ENCODE results near the gene PTDSS2. TPM values are rescaled to one million over a fixed set of nuclear protein-coding genes. Genes with fewer than 3 reads are reported as not detected.
"Not testable (repeated sequence)": the region's sequence is repeated elsewhere in the genome, so short reads cannot be mapped to it uniquely, and the experiment has no call there.

PTDSS2 gene
- total RNA-seq: 10 to 100 TPM; 21.0 to 42.7 (median 31.7) TPM

GRCh38 chr11:449889-450808 lies at the start of gene PTDSS2:
TSS of gene PTDSS2 (plus strand) at chr11:450279. CDS start at chr11:450456, 177 bp downstream.
- H3K27me3 ChIP-seq: no peaks in the 10 kb centered on the region

DNA sequence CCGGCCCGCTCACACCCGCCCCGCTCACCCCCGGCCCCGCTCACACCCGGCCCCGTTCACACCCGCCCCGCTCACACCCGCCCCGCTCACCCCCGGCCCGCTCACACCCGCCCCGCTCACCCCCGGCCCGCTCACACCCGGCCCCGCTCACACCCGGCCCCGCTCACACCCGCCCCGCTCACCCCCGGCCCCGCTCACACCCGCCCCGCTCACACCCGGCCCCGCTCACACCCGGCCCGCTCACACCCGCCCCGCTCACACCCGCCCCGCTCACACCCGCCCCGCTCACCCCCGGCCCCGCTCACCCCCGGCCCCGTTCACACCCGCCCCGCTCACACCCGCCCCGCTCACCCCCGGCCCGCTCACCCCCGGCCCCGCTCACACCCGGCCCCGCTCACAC lies 48.9 kb upstream of the PTDSS2 start:
- not testable (repeated sequence) for H3K9me3 ChIP-seq, H3K4me3 ChIP-seq, H3K27me3 ChIP-seq, H3K27ac ChIP-seq, DNase-seq
- peaks cover 0 to 42% (median 0%) of the 10 kb centered on the region in 3 donors for H3K36me3 ChIP-seq
- peaks cover 0 to 23% (median 9%) of the 10 kb centered on the region in 4 donors for H3K4me1 ChIP-seq

More at GRCh38 chr11:449889-450808, at the start of gene PTDSS2:
- H3K36me3 ChIP-seq: peaks cover 0 to 15% (median 0%) of the 10 kb centered on the region in 3 donors
- H3K9me3 ChIP-seq: no peaks in the 10 kb centered on the region
- peak; percentile 44 to 58 for TF ChIP-seq POLR2A (IDR thresholded peaks at IDR 0.05)
- TF ChIP-seq, protein P1, sequence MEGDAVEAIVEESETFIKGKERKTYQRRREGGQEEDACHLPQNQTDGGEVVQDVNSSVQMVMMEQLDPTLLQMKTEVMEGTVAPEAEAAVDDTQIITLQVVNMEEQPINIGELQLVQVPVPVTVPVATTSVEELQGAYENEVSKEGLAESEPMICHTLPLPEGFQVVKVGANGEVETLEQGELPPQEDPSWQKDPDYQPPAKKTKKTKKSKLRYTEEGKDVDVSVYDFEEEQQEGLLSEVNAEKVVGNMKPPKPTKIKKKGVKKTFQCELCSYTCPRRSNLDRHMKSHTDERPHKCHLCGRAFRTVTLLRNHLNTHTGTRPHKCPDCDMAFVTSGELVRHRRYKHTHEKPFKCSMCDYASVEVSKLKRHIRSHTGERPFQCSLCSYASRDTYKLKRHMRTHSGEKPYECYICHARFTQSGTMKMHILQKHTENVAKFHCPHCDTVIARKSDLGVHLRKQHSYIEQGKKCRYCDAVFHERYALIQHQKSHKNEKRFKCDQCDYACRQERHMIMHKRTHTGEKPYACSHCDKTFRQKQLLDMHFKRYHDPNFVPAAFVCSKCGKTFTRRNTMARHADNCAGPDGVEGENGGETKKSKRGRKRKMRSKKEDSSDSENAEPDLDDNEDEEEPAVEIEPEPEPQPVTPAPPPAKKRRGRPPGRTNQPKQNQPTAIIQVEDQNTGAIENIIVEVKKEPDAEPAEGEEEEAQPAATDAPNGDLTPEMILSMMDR (IDR thresholded peaks at IDR 0.05): peak in 1 of 6 experiments; percentile 27
- H3K27ac ChIP-seq: peak within 1 kb of the TSS; percentile 90 to 97 (median 93)
- H3K4me3 ChIP-seq: peak within 1 kb of the TSS; percentile 80 to 99 (median 93)
- peaks cover 0 to 34% (median 10%) of the 10 kb centered on the region in 4 donors for H3K4me1 ChIP-seq
- DNase-seq: peak; percentile 96 to 98 (median 97)

DNA sequence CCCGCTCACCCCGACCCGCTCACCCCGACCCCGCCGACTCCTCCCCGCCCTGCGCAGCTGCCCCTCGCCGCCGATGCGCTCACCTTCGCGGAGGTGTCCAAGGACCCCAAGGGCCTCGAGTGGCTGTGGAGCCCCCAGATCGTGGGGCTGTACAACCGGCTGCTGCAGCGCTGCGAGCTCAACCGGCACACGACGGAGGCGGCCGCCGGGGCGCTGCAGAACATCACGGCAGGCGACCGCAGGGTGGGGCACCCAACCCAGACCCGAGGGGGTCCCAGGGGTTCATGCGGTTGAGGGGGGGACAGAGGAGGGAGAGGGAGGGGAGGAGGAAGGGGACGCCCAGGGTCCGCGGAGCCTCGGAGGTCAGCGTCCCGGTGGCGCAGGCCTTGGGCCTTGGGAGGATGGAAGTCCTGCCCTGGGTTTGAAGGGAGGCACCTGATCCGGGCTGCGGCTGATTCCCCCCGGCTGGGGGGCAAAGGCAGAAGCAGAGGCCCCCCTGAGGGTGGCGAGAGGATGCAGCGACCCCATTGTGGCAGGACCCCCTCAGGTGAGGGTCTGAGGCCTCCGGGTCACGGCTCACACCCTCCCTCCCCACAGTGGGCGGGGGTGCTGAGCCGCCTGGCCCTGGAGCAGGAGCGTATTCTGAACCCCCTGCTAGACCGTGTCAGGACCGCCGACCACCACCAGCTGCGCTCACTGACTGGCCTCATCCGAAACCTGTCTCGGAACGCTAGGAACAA lies 46.9 kb upstream of the PTDSS2 start:
- H3K36me3 ChIP-seq: peaks cover 0 to 30% (median 0%) of the 10 kb centered on the region in 3 donors
- H3K27me3 ChIP-seq: no peaks in the 10 kb centered on the region
- H3K4me1 ChIP-seq: peaks cover 5 to 20% (median 12%) of the 10 kb centered on the region in 4 donors
- H3K9me3 ChIP-seq: no peaks in the 10 kb centered on the region
- DNase-seq: peak in 2 of 3 donors; percentile 44
- no peak overlapping the region for H3K27ac ChIP-seq
- no peak for TF ChIP-seq POLR2A (IDR thresholded peaks at IDR 0.05)
- TF ChIP-seq, protein P1 (IDR thresholded peaks at IDR 0.05): no peak
- no peak overlapping the region for H3K4me3 ChIP-seq

GRCh38 chr11:403761-404431 lies 46.2 kb upstream of the PTDSS2 start:
- Histone ChIP-seq H3K4me1 (peaks cover 5 to 20% (median 12%) of the 10 kb centered on the region in 4 donors), H3K36me3 (peaks cover 0 to 28% (median 0%) of the 10 kb centered on the region in 3 donors), H3K4me3 (no peak overlapping the region), H3K27ac (no peak overlapping the region), H3K9me3 (no peaks in the 10 kb centered on the region), H3K27me3 (no peaks in the 10 kb centered on the region)
- TF ChIP-seq, protein P1 (IDR thresholded peaks at IDR 0.05): no peak
- no peak for TF ChIP-seq POLR2A (IDR thresholded peaks at IDR 0.05)
- DNase-seq: peak in 1 of 3 donors; percentile 46

DNA sequence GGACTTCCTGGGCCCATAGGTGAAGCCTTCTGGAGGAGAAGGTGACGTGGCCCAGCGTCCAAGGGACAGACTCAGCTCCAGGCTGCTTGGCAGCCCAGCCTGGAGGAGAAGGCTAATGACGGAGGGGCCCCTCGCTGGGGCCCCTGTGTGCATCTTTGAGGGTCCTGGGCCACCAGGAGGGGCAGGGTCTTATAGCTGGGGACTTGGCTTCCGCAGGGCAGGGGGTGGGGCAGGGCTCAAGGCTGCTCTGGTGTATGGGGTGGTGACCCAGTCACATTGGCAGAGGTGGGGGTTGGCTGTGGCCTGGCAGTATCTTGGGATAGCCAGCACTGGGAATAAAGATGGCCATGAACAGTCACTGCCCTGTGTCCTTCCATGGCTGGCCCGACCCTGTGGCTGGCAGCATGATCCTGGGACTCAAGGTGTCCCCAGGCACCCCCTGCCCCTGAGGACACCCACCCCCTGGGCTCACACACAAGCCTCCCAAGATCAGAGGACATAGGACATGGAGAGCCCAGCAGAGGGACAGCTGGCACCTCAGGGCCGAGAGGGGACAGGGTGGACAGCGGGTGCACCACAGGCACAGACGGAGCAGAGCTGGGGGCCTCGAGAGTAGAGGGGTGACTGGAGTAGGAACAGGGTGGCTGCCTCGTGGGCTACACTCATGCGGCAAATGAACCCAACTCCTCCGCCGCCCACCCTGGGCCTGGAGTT lies 45.4 kb upstream of the PTDSS2 start:
- Histone ChIP-seq H3K4me3 (no peak overlapping the region), H3K27ac (no peak overlapping the region), H3K27me3 (no peaks in the 10 kb centered on the region), H3K9me3 (no peaks in the 10 kb centered on the region), H3K4me1 (peaks cover 5 to 20% (median 12%) of the 10 kb centered on the region in 4 donors), H3K36me3 (peaks cover 0 to 25% (median 0%) of the 10 kb centered on the region in 3 donors)
- TF ChIP-seq POLR2A (IDR thresholded peaks at IDR 0.05): no peak
- TF ChIP-seq, protein P1 (IDR thresholded peaks at IDR 0.05): no peak
- peak in 1 of 3 donors; percentile 46 for DNase-seq

Data from Peyer's patch (tissue), 4 donors.